IPS DF 4.7 (cell line): ENCODE results near the gene STYXL2.

Source experiments
- DNase-seq: peaks from one replicate; pipeline ENCODE4 v3.0.0-alpha.2; 2013; ENCODE audit warnings: low spot score; ENCODE audit errors: extremely low read depth

The STYXL2 gene

DNA sequence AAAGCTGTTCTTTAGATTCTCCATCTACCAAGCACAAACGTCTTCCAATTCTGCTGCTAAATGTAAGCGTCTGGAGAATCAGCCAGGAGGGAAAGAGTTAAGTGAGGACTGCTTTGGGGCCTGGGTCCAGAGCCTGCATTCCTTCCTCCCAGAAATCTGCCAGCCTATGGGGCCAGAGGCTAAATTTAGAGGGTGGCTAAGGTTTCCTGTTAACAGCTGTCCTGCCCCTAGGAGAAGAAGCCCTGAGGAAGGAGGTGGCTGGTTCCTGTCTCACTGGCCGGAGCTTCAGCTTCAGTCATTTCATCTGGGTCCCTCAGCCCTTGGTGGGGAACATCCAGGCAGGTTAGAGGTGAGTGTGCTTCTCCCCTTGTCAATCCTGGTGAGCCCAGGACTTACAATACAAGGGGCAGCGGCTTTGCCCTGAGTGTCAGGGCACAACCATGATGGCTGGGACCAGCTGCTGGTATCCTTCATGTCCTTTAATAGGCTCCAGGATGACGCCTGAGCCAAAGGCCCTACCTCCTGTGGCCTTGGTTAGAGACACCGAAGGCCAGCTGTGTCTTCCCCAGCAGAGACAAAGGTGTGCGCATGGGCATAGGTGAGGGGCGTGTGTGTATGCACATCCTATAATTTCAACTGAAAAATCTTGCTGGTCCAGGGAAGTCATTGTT lies at the start of gene STYXL2:
TSS of gene STYXL2 (plus strand) at position 230 of the 671 bp plus-strand sequence. CDS start 775 bp downstream, outside the sequence.
- DNase-seq, result no peak

- DNase-seq, result no peak
Observed at GRCh38 chr1:167051907-167052306, 42.0 kb upstream of the STYXL2 start.

GRCh38 chr1:167052389-167052788 lies 41.5 kb upstream of the STYXL2 start:
- DNase-seq, result no peak

GRCh38 chr1:167054531-167054930 lies 39.3 kb upstream of the STYXL2 start:
- no peak for DNase-seq

GRCh38 chr1:167054946-167055630 lies 38.8 kb upstream of the STYXL2 start:
- no peak for DNase-seq

- DNase-seq, result no peak
Observed at GRCh38 chr1:167056529-167057231, 37.2 kb upstream of the STYXL2 start.

DNA sequence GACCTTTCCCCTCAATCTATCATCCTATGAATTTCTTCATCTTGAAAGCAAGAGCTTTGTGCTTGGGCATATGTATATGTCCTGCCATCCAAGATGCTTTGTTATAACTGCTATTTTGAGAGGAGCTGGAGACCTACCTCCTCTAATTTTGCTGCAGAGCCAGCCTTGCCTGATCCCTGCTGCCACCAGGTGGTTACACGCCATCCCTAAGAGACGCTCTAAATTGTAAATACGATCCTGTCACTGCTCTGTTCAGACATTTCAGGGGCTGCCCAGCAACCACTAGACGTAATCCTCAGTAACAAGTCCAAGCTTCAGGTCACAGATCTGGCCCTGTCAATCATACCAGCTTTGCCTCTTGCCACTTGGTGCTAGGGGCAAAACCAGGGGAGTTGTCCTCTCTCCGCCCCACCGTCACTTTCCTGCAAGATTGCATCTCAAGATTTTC lies 36.6 kb upstream of the STYXL2 start:
- DNase-seq, result no peak

DNA sequence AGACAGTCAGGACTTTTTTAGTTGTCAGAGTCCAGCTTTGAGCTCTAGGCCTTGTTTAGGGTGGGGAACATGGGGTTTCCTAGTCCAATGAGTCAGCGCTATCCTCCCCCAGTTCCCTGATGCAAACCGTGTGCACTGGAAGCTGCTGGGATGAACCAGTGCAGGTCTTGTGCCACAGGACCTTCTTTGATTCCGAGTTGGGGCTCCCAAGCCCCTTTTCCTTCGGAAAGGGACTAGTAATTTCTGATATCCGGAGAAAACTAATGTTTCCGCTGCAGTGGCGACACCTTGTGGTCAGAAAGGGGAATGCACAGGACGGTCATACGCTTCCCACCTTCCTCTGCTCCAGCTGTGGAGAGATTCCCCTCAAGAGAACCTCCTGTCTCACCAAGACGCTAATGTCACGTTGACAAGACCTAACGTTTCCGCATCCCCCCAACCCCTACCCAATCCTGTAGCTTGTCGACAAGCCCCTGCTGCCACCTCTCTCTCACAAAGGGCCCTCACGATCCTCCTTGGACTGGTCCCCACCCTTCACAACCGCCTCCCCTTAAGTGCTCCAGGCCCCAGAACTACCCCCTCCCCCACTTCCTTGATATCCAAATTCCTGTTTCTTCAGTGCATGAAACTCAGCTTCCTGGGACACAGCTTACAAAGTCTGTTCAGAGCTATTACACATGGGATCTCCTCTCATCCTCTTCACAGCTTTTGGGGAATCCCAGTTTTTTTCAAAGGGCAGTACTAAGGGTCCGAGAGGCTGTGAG lies 34.6 kb upstream of the STYXL2 start:
- DNase-seq, result peak; percentile 86

- DNase-seq, result no peak
Observed at GRCh38 chr1:167059809-167060107, 34.1 kb upstream of the STYXL2 start.

DNA sequence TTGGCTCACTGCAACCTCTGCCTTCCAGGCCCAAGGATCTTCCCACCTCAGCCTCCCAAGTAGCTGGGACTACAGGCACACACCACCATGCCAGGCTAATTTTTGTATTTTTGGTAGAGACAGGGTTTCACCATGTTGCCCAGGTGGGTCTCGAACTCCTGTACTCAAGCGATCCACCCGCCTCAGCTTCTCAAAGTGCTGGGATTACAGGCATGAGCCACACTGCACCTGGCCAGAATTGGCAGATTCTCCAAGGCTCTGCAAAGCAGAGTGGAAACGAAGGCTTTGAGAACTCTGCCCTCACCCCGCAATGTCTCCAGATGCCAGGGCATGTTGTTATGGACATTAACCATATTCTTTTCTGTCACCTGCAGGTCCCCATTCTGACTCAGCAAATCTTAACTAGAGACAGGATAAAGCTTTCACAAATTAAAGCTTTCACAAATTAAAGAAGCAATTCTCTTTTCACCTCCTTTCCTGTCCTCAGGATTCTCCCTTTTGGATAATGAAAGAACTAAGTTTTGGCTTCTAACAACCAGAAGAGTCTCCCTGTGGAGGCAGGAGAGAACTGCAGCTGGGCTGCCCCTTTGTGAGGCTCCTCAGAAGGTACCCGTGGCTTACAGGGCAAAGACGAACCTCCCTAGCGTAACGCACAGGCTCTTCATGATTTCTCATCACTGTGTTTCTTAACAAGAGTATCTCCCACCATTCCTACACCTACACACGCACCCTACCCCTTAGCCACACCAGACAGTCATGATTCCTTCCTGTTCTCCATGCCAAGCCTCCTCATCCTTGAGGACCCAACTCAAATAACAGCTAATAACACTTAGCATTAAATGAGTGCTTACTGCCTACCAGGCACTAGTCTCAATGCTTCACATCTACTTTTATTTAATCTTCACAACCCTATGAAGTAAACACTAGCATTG lies 33.5 kb upstream of the STYXL2 start:
- DNase-seq, result no peak

DNA sequence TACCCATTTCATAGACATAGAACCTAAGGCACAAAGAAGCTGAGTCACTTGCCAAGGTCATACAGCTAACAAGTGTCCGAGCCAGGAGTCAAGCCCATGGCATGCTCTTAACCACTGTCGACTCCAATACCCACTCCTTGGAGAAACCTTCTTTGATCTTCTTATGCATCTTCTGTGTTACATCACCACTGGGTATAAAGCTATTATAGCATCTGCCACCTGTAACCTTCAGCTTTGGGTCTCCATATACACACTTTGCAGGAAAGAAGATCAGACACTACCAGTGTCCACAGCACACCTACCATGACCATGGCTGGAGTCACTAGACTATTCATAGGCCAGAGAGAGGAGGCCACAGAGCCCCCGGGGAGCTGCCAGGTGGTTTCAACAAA lies 32.8 kb upstream of the STYXL2 start:
- DNase-seq, result no peak

DNA sequence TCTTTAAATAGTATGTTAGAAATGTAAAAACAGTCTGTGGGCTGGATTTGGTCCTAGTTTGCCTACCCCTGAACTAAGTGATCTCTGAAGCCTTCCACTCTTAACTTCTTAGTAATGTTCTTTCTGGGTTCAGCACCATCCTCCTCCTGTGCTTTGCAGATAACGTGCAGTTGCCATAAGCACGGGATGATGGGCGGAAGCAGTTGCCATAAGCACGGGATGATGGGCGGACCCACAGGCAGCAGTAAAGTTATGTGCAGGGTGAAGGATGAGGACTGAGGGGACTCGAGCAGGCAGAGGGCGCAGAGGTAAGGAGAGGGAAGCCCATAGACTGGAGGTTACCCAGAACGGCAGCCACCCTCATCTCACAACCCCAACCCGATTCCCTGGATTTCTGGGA lies 29.3 kb upstream of the STYXL2 start:
- no peak for DNase-seq

DNA sequence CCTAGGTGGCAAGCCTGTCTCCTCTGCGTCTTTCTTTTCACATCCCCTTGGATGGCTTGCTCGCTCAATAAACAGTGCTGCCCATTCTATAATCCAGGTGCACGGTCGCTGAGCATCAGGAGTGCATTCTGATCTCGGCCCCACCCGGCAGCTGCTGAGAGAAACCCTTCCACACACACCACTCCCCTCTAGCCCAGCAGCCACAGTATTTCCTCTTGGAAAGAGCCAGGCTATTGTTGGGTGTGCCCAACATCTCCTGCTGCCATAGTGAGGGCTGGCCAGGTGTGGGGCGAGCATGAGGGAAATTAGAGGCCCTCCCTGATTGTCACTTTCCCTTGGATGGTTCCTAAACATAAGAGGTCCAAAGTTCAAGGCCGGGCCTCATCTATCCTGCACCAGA lies 28.4 kb upstream of the STYXL2 start:
- no peak for DNase-seq

DNA sequence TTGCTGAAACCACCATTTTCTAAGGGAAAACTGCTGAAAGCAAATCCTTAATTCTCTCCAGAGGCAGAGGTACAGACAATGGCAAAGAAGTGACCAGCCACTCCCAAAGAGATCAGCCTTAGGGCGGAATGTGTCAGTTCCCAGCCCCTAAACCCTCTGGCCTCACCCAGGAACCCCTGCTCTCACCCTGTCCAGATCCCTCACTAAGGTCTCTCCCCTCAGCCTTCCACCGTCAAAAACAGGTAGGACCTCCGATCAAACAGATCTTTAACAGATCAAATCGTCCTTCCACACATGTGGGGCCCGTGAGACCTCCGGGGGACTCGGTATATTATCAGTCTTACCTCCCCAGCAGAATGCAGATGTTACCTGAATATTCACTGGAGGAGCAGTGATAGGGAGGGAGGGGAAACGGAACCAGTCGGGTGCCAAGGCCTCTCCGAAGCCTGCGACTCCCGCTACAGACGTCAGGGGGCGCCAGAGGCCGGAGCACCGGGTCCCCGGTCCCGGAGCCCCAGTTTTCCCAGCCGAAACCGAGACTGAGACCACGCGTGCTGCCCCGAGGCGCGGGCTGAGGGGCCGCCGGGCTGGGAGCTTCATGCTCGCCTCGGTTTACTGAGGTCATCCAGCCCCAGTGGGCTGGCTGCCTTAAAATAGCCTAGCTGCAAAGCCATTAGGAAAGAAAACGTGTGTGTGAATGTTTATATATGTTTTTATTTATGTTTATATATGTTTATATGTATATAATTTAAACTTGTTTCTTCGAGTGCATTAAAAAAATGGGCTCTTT lies 27.3 kb upstream of the STYXL2 start:
- DNase-seq, result no peak

GRCh38 chr1:167067904-167068303 lies 26.0 kb upstream of the STYXL2 start:
- no peak for DNase-seq

- DNase-seq, result no peak
Observed at GRCh38 chr1:167068761-167069160, 25.1 kb upstream of the STYXL2 start.

GRCh38 chr1:167071286-167071685 lies 22.6 kb upstream of the STYXL2 start:
- no peak for DNase-seq

DNA sequence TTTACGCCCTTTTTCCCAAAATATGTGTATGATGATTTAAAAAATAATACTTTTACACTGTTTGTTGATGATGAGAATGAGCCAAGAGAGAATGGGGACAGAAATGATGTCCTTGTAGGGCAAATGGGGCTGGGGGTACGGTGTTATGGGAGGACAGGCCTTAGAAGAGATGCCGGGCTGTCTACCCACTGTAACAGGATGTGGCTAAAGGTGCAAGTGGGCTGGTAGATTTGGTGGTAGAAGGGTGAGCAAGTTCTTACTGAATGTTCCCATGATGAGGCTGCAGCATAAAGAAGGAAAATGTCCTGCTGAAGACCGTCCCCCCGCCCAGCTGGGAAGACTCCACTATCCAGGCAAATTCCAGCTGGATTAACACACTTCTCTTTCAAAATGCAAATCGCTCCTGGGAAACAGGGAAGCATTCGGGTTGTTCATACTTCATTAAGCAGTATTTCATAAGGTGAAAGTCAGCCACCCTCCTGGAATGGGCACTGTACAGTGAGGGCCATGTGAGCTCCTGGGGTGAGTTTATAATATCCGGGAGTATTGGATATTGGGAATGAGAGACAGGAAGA lies 17.7 kb upstream of the STYXL2 start:
- DNase-seq, result no peak

DNA sequence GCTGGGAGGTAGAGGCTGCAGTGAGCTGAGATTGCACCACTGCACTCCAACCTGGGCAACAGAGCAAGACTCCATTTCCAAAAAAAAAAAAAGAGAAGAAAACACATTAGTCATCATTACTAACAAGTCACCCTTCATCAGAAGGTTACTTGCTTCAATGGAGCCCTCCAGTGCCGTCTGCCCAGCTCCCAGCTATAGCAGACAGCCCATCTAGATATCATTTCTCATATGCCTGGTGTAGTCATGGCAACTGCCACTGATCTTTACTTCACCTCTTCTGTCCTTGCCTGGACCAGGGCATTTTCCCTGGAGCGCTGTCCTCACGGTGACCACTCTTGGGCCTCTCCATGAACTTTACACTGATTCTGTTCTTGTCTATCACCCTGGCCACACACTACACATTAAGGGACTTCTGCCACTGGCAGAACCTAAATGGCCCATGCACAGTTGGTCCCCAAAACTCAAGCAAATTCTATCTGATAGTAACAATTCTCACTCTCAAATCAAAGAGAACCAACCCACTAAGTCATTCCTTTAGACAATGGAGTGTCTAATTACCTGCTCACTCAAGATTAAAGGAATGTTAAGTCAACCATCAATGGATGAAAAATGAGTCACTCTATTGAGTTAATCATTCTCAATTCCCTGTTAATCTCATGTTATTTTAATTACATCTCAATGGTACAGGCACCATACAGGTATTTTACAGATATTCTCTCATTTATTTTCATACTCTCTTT lies 16.6 kb upstream of the STYXL2 start:
- no peak for DNase-seq
